ENCODE data around the gene EFNA5. TPM values are rescaled to one million over a fixed set of nuclear protein-coding genes. Genes with fewer than 3 reads are reported as not detected.

The EFNA5 gene
- total and polyA plus RNA-seq, 4 donors: 0.14 to 0.93 (median 0.54) TPM

DNA sequence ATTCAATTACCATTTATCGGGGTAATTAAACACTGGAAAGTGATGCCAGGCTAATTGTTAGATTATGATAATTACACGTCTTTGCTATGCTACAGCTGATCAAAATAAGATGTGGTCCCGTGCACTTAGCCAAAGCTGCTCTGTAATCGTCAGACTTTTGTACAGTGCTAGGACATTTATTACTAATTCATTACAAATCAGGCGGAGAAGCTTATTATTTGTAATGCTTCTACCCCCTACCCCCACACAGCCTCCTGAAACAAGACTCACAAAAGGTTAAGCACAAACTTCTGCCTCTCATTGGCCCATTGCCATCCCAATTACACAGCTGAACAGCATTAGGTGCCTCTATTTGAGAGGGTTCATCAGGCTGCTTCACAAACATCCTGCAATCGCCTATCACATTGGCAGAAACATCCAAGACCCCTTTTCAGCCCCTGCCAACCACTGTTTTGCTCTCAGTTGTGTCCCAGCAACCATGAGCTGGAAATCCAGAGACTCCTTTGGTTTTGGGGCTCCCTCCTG, 232.7 kb downstream of the EFNA5 start:
- no peaks in the 10 kb centered on the region for H3K4me1 ChIP-seq (ENCODE audit: control insufficient read depth in 4 of 4, insufficient read depth in 4 of 4, low read length in 3 of 4)
- no peak overlapping the region for H3K4me3 ChIP-seq (ENCODE audit: low read depth in 1 of 3, low read length in 3 of 3)
- H3K27ac ChIP-seq (ENCODE audit: low read depth in 1 of 2, low read length in 2 of 2): no peak overlapping the region
- TF ChIP-seq JUND (IDR thresholded peaks at IDR 0.05) (no peak), RAD21 (IDR thresholded peaks at IDR 0.05) (no peak), FOXA2 (IDR thresholded peaks at IDR 0.05) (no peak), SP1 (IDR thresholded peaks at IDR 0.05) (no peak), TAF1 (conservative IDR thresholded peaks at IDR 0.05) (no peak), EGR1 (IDR thresholded peaks at IDR 0.05; ENCODE audit: low read depth in 2 of 2) (no peak), NR2F2 (IDR thresholded peaks at IDR 0.05) (no peak), HNF4A (conservative IDR thresholded peaks at IDR 0.05) (no peak)
- TF ChIP-seq, protein P1, sequence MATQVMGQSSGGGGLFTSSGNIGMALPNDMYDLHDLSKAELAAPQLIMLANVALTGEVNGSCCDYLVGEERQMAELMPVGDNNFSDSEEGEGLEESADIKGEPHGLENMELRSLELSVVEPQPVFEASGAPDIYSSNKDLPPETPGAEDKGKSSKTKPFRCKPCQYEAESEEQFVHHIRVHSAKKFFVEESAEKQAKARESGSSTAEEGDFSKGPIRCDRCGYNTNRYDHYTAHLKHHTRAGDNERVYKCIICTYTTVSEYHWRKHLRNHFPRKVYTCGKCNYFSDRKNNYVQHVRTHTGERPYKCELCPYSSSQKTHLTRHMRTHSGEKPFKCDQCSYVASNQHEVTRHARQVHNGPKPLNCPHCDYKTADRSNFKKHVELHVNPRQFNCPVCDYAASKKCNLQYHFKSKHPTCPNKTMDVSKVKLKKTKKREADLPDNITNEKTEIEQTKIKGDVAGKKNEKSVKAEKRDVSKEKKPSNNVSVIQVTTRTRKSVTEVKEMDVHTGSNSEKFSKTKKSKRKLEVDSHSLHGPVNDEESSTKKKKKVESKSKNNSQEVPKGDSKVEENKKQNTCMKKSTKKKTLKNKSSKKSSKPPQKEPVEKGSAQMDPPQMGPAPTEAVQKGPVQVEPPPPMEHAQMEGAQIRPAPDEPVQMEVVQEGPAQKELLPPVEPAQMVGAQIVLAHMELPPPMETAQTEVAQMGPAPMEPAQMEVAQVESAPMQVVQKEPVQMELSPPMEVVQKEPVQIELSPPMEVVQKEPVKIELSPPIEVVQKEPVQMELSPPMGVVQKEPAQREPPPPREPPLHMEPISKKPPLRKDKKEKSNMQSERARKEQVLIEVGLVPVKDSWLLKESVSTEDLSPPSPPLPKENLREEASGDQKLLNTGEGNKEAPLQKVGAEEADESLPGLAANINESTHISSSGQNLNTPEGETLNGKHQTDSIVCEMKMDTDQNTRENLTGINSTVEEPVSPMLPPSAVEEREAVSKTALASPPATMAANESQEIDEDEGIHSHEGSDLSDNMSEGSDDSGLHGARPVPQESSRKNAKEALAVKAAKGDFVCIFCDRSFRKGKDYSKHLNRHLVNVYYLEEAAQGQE (IDR thresholded peaks at IDR 0.05): no peak
- TF ChIP-seq, protein P2, sequence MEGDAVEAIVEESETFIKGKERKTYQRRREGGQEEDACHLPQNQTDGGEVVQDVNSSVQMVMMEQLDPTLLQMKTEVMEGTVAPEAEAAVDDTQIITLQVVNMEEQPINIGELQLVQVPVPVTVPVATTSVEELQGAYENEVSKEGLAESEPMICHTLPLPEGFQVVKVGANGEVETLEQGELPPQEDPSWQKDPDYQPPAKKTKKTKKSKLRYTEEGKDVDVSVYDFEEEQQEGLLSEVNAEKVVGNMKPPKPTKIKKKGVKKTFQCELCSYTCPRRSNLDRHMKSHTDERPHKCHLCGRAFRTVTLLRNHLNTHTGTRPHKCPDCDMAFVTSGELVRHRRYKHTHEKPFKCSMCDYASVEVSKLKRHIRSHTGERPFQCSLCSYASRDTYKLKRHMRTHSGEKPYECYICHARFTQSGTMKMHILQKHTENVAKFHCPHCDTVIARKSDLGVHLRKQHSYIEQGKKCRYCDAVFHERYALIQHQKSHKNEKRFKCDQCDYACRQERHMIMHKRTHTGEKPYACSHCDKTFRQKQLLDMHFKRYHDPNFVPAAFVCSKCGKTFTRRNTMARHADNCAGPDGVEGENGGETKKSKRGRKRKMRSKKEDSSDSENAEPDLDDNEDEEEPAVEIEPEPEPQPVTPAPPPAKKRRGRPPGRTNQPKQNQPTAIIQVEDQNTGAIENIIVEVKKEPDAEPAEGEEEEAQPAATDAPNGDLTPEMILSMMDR (IDR thresholded peaks at IDR 0.05; ENCODE audit: low read depth, low read length, missing input control): no peak
- TF ChIP-seq, protein P3, sequence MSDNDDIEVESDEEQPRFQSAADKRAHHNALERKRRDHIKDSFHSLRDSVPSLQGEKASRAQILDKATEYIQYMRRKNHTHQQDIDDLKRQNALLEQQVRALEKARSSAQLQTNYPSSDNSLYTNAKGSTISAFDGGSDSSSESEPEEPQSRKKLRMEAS (IDR thresholded peaks at IDR 0.05): no peak
- no peaks in the 10 kb centered on the region for H3K36me3 ChIP-seq (ENCODE audit: control insufficient read depth in 4 of 4, insufficient read depth in 3 of 4, low read depth in 1 of 4, low read length in 3 of 4)
- no peak overlapping the region for H3K9ac ChIP-seq (ENCODE audit: low read depth in 1 of 2, low read length in 2 of 2)
- H3K9me3 ChIP-seq (ENCODE audit: control insufficient read depth in 4 of 4, low read length in 3 of 4): peaks cover 0 to 7% (median 0%) of the 10 kb centered on the region in 4 donors
- no peaks in the 10 kb centered on the region for H3K27me3 ChIP-seq (ENCODE audit: control insufficient read depth in 4 of 4, insufficient read depth in 4 of 4, low read length in 3 of 4)
- no peak for DNase-seq (ENCODE audit: low spot score)
- WGBS: 92% methylated on average over 6 of the region's 6 CpGs

DNA sequence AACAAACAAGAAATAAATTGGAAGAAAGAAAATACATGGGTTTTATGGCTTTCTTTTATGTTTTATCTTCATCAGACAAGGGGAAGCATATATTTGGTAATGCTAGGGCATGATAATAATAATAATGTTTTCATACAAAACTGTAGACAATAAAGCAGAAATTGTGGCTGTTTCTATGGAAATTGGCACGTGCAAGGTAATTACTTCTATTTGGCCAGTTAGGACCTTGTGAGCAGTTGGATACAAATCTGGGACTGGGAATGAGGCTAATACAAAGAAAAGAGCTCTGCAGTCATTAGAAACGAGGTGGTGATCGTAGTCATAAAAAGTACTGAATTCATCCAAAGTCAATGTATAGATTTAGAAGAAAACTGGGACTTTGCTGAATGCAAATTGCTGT, 233.6 kb downstream of the EFNA5 start:
- Histone ChIP-seq H3K27ac (ENCODE audit: low read depth in 1 of 2, low read length in 2 of 2) (no peak overlapping the region), H3K4me3 (ENCODE audit: low read depth in 1 of 3, low read length in 3 of 3) (no peak overlapping the region), H3K36me3 (ENCODE audit: control insufficient read depth in 4 of 4, insufficient read depth in 3 of 4, low read depth in 1 of 4, low read length in 3 of 4) (no peaks in the 10 kb centered on the region), H3K9me3 (ENCODE audit: control insufficient read depth in 4 of 4, low read length in 3 of 4) (peaks cover 0 to 7% (median 0%) of the 10 kb centered on the region in 4 donors), H3K4me1 (ENCODE audit: control insufficient read depth in 4 of 4, insufficient read depth in 4 of 4, low read length in 3 of 4) (no peaks in the 10 kb centered on the region), H3K27me3 (ENCODE audit: control insufficient read depth in 4 of 4, insufficient read depth in 4 of 4, low read length in 3 of 4) (no peaks in the 10 kb centered on the region), H3K9ac (ENCODE audit: low read depth in 1 of 2, low read length in 2 of 2) (no peak overlapping the region)
- WGBS: 94% methylated on average over 3 of the region's 3 CpGs
- DNase-seq (ENCODE audit: low spot score): no peak
- TF ChIP-seq YY1 (IDR thresholded peaks at IDR 0.05): no peak
- TF ChIP-seq EGR1 (IDR thresholded peaks at IDR 0.05; ENCODE audit: low read depth in 2 of 2): no peak
- no peak for TF ChIP-seq JUND (IDR thresholded peaks at IDR 0.05)
- no peak for TF ChIP-seq SP1 (IDR thresholded peaks at IDR 0.05)

DNA sequence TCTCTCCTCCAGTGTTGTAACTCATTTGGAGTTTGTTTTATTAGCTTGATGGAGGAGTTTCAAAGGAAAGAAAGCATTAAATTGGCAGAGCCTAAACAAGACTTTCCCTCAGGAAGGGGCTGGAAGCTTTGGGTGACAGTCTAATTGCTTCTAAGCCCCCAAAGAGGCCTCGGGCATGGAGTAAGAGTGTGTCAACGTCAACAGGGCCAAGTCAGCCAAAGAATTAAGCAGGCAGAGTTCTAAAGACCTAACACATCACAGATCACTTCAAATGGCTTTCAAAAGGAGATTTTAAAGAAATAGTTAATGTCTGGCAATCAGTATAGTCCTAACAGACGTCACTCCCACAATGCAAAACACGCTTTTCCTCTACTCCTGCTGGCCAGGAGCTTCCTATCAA, 234.5 kb downstream of the EFNA5 start:
- Histone ChIP-seq H3K4me1 (ENCODE audit: control insufficient read depth in 4 of 4, insufficient read depth in 4 of 4, low read length in 3 of 4) (no peaks in the 10 kb centered on the region), H3K27ac (ENCODE audit: low read depth in 1 of 2, low read length in 2 of 2) (no peak overlapping the region), H3K9ac (ENCODE audit: low read depth in 1 of 2, low read length in 2 of 2) (no peak overlapping the region), H3K4me3 (ENCODE audit: low read depth in 1 of 3, low read length in 3 of 3) (no peak overlapping the region), H3K9me3 (ENCODE audit: control insufficient read depth in 4 of 4, low read length in 3 of 4) (peaks cover 0 to 7% (median 0%) of the 10 kb centered on the region in 4 donors), H3K27me3 (ENCODE audit: control insufficient read depth in 4 of 4, insufficient read depth in 4 of 4, low read length in 3 of 4) (no peaks in the 10 kb centered on the region), H3K36me3 (ENCODE audit: control insufficient read depth in 4 of 4, insufficient read depth in 3 of 4, low read depth in 1 of 4, low read length in 3 of 4) (no peaks in the 10 kb centered on the region)
- DNase-seq (ENCODE audit: low spot score): no peak
- TF ChIP-seq RXRA (IDR thresholded peaks at IDR 0.05) (no peak), EGR1 (IDR thresholded peaks at IDR 0.05; ENCODE audit: low read depth in 2 of 2) (no peak), HNF4A (conservative IDR thresholded peaks at IDR 0.05) (no peak)
- TF ChIP-seq, protein P4, sequence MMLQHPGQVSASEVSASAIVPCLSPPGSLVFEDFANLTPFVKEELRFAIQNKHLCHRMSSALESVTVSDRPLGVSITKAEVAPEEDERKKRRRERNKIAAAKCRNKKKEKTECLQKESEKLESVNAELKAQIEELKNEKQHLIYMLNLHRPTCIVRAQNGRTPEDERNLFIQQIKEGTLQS (IDR thresholded peaks at IDR 0.05): no peak
- WGBS: 86% methylated on average over 4 of the region's 4 CpGs

Data from liver (tissue), 9 donors.